SK-N-SH (cell line): ENCODE data around the gene FKBP4. TPM values are rescaled to one million over a fixed set of nuclear protein-coding genes. Genes with fewer than 3 reads are reported as not detected.

Source experiments
- CTCF ChIA-PET: fragments of 300-600, 350-600 bp; formaldehyde crosslinking; extraction: SDS; loops from one replicate; lab custom pipeline; 2021; lab: Yijun Ruan, JAX
- POLR2A ChIA-PET: fragments of 350-600 bp; sonication (Branson Sonifier 250); formaldehyde crosslinking; extraction: SDS; loops from one replicate; lab custom pipeline; 2020; ENCODE audit warnings: antibody characterized with exemption, inconsistent platforms; lab: Yijun Ruan, JAX
- DNase-seq: peaks from one replicate; pipeline ENCODE4 v3.0.0; 2012
- H2AFZ ChIP-seq: fragments of 200-600 bp; sonication (generic); 2 replicates; pipeline ENCODE4 v1.8.1; 2016; ENCODE audit warnings: antibody characterized with exemption, mild to moderate bottlenecking, low read depth
- H3F3A ChIP-seq: fragments of 200-600 bp; sonication (generic); replicated peaks from 2 replicates; pipeline ENCODE3; 2016; ENCODE audit warnings: antibody characterized with exemption, mild to moderate bottlenecking; ENCODE audit not compliant: insufficient read depth
- H3K27ac ChIP-seq, 2 experiments: fragments of 200-500 bp in 1 of 2; fragments of 200-600 bp in 1 of 2; sonication (Bioruptor generic) in 1 of 2; sonication (generic), shearing (Covaris generic) in 1 of 2; 2 replicates each; pipeline versions ENCODE4 v1.5.1 to v1.6.1; 2014 to 2016; ENCODE audit warnings: low read depth in 2 of 2, inconsistent platforms in 1 of 2, low read length in 1 of 2, mild to moderate bottlenecking in 1 of 2, mixed read lengths in 1 of 2
- H3K27me3 ChIP-seq: fragments of 200-600 bp; sonication (generic), shearing (Covaris generic); 2 replicates; pipeline ENCODE4 v1.6.1; 2016; ENCODE audit warnings: mixed run types; ENCODE audit not compliant: insufficient read depth
- H3K36me3 ChIP-seq, 2 experiments: fragments of 200-500 bp in 1 of 2; fragments of 200-600 bp in 1 of 2; sonication (Bioruptor generic) in 1 of 2; sonication (generic) in 1 of 2; replicated peaks in 1 of 2; 2 replicates each; pipeline versions ENCODE3 to v1.5.1; 2014 to 2016; ENCODE audit warnings: low read length in 1 of 2, mild to moderate bottlenecking in 1 of 2; ENCODE audit not compliant: insufficient read depth in 2 of 2, control insufficient read depth in 1 of 2
- H3K4me1 ChIP-seq, 2 experiments: fragments of 200-500 bp in 1 of 2; fragments of 200-600 bp in 1 of 2; sonication (Bioruptor generic) in 1 of 2; sonication (generic), shearing (Covaris generic) in 1 of 2; 2 replicates each; pipeline versions ENCODE4 v1.5.1 to v1.6.1; 2014 to 2016; ENCODE audit warnings: low read depth in 1 of 2, low read length in 1 of 2, mixed run types in 1 of 2; ENCODE audit not compliant: insufficient read depth in 2 of 2, control insufficient read depth in 1 of 2
- H3K4me2 ChIP-seq: fragments of 200-600 bp; sonication (generic), shearing (Covaris generic); 2 replicates; pipeline ENCODE4 v1.6.1; 2017; ENCODE audit warnings: mixed run types
- H3K4me3 ChIP-seq, 2 experiments: fragments of 200-500 bp in 1 of 2; fragments of 200-600 bp in 1 of 2; sonication (Bioruptor generic) in 1 of 2; sonication (generic), shearing (Covaris generic) in 1 of 2; 2 replicates each; pipeline versions ENCODE4 v1.5.1 to v1.8.1; 2014 to 2016; ENCODE audit warnings: low read depth in 2 of 2, inconsistent platforms in 1 of 2, low read length in 1 of 2, mild to moderate bottlenecking in 1 of 2, mixed read lengths in 1 of 2, moderate library complexity in 1 of 2
- H3K79me2 ChIP-seq: fragments of 200-600 bp; sonication (generic); 2 replicates; pipeline ENCODE4 v1.8.1; 2017; ENCODE audit warnings: mild to moderate bottlenecking; ENCODE audit not compliant: insufficient read depth
- H3K9ac ChIP-seq: fragments of 200-600 bp; sonication (generic); 2 replicates; pipeline ENCODE4 v1.6.1; 2017; ENCODE audit warnings: mixed run types
- H3K9me2 ChIP-seq: fragments of 200-600 bp; sonication (generic); 2 replicates; pipeline ENCODE4 v1.6.1; 2017; ENCODE audit warnings: mixed run types
- H3K9me3 ChIP-seq: fragments of 200-600 bp; sonication (generic); 2 replicates; pipeline ENCODE4 v1.6.1; 2017; ENCODE audit warnings: mixed run types, mild to moderate bottlenecking, moderate library complexity
- H4K20me1 ChIP-seq: fragments of 200-600 bp; sonication (generic); 2 replicates; pipeline ENCODE4 v1.6.1; 2017; ENCODE audit warnings: mild to moderate bottlenecking, mixed run types; ENCODE audit not compliant: insufficient read depth
- CHD2 ChIP-seq: fragments of 150-350 bp; IDR thresholded peaks from 2 replicates; pipeline ENCODE4 v1.6.1; 2018; ENCODE audit warnings: low read length; ENCODE audit not compliant: partially characterized antibody
- ELF1 ChIP-seq: IDR thresholded peaks from 2 replicates; pipeline ENCODE4 v1.4.0; 2012
- EP300 ChIP-seq, 2 experiments: IDR thresholded peaks; 2 replicates each; pipeline versions ENCODE4 v1.4.0 to v1.6.1; 2012; ENCODE audit warnings: borderline replicate concordance in 1 of 2, low read depth in 1 of 2, low read length in 1 of 2
- JUND ChIP-seq: IDR thresholded peaks from 2 replicates; pipeline ENCODE4 v1.4.0; 2012
- MXI1 ChIP-seq: IDR thresholded peaks from 2 replicates; pipeline ENCODE4 v1.6.1; 2012; ENCODE audit warnings: mild to moderate bottlenecking, low read depth, low read length, improper control_type of control experiment
- NRF1 ChIP-seq: IDR thresholded peaks from 2 replicates; pipeline ENCODE4 v1.6.1; 2012; ENCODE audit warnings: low read depth, mild to moderate bottlenecking, low read length
- WGBS: methylation state at CpG from one replicate; pipeline ENCODE4 v1.1.6; 2017; ENCODE audit warnings: low lambda C conversion rate; 5-methylcytosine and 5-hydroxymethylcytosine counted together
- polyA plus RNA-seq, 3 experiments: library from polyadenylated mRNA; depleted of rRNA; stranded (reverse); fragments of >200 nt; gene quantifications; 2 replicates each; pipeline ENCODE4 v1.2.3, GENCODE V29; 2012

The FKBP4 gene
- polyA plus RNA-seq, 1 of the 3 experiments (the other 2 are of a cell fraction), result 53.2 TPM

GRCh38 chr12:2794191-2794735 lies 507 bp upstream of the FKBP4 start:
- ChIA-PET POLR2A (interaction anchor here (0.6 to 1.7 kb wide), 4 partner anchors 10 to 1606 kb away, joined by 3 read pairs; partner anchors contain the start of gene TULP3), CTCF (interaction anchor here (1.1 to 6.7 kb wide), 2 partner anchors 10 to 20 kb away, joined by 3 to 54 read pairs; no protein-coding TSS in a partner anchor)
- Histone ChIP-seq H2AFZ (peak overlapping the region; percentile 83; the same call in 1 of the 2 replicates), H3K9me2 (no peaks in the 10 kb centered on the region), H3K9ac (peak overlapping the region; percentile 61; the same call in 1 of the 2 replicates), H3K27ac (peak overlapping the region in 1 of 2 experiments; percentile 76; a peak in 2 of 4 replicates), H4K20me1 (0 out of 2 replicates have a peak, but pooled peaks cover 5% of the 10 kb centered on the region), H3K79me2 (peaks cover 24% of the 10 kb centered on the region), H3K27me3 (no peaks in the 10 kb centered on the region), H3F3A (no peaks in the 10 kb centered on the region), H3K4me2 (peak overlapping the region; percentile 94), H3K4me1 (peaks cover 0 to 23% of the 10 kb centered on the region in 2 experiments; a peak in 3 of 4 replicates), H3K4me3 (peak overlapping the region; percentile 65 to 84), H3K36me3 (peaks cover 10 to 29% of the 10 kb centered on the region in 2 experiments), H3K9me3 (no peaks in the 10 kb centered on the region)
- no peak for DNase-seq
- 22% methylated on average over 28 of the region's 49 CpGs for WGBS
- TF ChIP-seq ELF1 (no peak), EP300 (IDR thresholded peaks at IDR 0.05; ENCODE audit: borderline replicate concordance in 1 of 2, low read depth in 1 of 2, low read length in 1 of 2) (peak in 1 of 2 experiments; percentile 66; a peak in 2 of 4 replicates)

DNA sequence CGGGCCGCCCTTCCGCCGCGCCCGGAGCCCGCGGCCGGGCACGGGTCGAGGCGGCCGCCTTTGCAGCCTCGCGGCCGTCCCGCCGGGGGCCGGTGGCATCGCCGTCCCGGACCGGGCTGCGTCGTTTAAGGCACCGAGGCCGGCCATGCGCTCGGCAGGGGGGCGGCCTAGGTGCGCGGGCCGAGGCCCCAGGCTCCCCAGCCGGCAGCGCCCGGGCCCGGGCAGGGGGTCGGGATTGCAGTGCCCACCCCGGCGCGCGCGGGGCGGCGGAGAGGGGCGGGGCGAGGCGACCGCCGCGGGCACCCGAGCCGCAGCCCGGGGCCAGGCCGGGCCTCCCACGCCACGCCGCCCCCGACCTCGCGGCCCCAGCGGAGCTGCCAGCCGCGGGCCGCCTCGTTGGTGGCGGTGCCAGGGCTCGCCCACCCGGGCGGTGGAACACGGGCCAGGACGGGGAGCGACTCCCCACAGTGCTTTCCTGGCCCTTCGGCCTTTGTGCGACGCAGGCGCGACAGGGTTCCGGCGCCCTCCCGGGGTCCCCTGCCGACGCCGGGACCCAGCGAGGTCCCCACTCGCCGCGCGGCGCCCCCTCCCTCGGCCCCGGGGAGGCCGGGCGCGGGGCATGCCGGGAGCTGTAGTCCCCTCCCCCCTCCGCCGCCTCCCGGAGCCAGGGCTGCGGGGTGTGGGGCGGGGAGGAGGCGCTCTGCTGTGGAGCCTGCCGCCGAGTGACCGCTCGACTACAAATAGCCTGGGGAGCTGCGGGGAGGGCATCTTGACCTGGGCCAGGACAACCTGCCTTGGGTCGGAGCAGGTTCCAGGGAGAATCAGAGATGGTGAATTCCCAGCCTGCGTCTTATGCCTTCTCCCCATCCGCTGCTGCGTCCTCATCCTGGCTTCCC lies 769 bp downstream of the FKBP4 start:
- Histone ChIP-seq H3K79me2 (peaks cover 24% of the 10 kb centered on the region), H4K20me1 (0 out of 2 replicates have a peak, but pooled peaks cover 5% of the 10 kb centered on the region), H3K36me3 (peaks cover 20 to 42% of the 10 kb centered on the region in 2 experiments), H3K4me2 (peak overlapping the region; percentile 98), H3K9ac (peak overlapping the region; percentile 61; the same call in 1 of the 2 replicates), H2AFZ (peak overlapping the region; percentile 69), H3K27me3 (no peaks in the 10 kb centered on the region), H3K9me3 (no peaks in the 10 kb centered on the region), H3K27ac (peak overlapping the region in 1 of 2 experiments; percentile 75; a peak in 2 of 4 replicates), H3K4me3 (peak overlapping the region; percentile 77 to 84), H3K9me2 (no peaks in the 10 kb centered on the region), H3K4me1 (peaks cover 0 to 23% of the 10 kb centered on the region in 2 experiments; a peak in 3 of 4 replicates), H3F3A (no peaks in the 10 kb centered on the region)
- TF ChIP-seq CHD2 (peak; percentile 83), JUND (no peak), MXI1 (peak; percentile 11; the same call in 1 of the 2 replicates), NRF1 (0 out of 2 replicates have a peak, but pooled peaks have one; percentile 10)
- 1% methylated on average over 18 of the region's 111 CpGs for WGBS
- peak; percentile 97 for DNase-seq
- ChIA-PET CTCF (interaction anchor here (0.6 to 6.7 kb wide), 10 partner anchors 11 to 247 kb away, joined by 3 to 54 read pairs (median 4); no protein-coding TSS in a partner anchor), POLR2A (interaction anchor here (0.6 to 1.7 kb wide), 6 partner anchors 9 to 1605 kb away, joined by 3 read pairs; partner anchors contain the start of gene TULP3)
